Astrocyte of the spinal cord (primary cell): ENCODE results near the gene HOMEZ.

Experiments used
- DNase-seq: peaks from one replicate; pipeline ENCODE4 v3.0.0; 2011; ENCODE audit warnings: low read depth, low spot score
- H3K4me3 ChIP-seq: 2 replicates; pipeline ENCODE4 v1.5.1; 2011; ENCODE audit warnings: low read depth, mild to moderate bottlenecking, low read length, moderate library complexity
- in situ Hi-C: cut with HindIII; loops from 2 replicates; pipeline ENCODE4 v1.10.0; 2017; ENCODE audit warnings: low sequenced_read_pairs
- TF ChIP-seq, protein P1 (sequence below): IDR thresholded peaks from 2 replicates; pipeline ENCODE4 v1.5.1; 2012; ENCODE audit warnings: low read depth, mild to moderate bottlenecking, low read length, inconsistent platforms

Gene HOMEZ

GRCh38 chr14:23324455-23324846 is 38.5 kb upstream of the HOMEZ start:
- TF ChIP-seq, protein P1, sequence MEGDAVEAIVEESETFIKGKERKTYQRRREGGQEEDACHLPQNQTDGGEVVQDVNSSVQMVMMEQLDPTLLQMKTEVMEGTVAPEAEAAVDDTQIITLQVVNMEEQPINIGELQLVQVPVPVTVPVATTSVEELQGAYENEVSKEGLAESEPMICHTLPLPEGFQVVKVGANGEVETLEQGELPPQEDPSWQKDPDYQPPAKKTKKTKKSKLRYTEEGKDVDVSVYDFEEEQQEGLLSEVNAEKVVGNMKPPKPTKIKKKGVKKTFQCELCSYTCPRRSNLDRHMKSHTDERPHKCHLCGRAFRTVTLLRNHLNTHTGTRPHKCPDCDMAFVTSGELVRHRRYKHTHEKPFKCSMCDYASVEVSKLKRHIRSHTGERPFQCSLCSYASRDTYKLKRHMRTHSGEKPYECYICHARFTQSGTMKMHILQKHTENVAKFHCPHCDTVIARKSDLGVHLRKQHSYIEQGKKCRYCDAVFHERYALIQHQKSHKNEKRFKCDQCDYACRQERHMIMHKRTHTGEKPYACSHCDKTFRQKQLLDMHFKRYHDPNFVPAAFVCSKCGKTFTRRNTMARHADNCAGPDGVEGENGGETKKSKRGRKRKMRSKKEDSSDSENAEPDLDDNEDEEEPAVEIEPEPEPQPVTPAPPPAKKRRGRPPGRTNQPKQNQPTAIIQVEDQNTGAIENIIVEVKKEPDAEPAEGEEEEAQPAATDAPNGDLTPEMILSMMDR: no peak
- in situ Hi-C loops: no loop called here
- no peak for DNase-seq
- H3K4me3 ChIP-seq: no peak overlapping the region

GRCh38 chr14:23323838-23324454 is 38.0 kb upstream of the HOMEZ start:
- TF ChIP-seq, protein P1: no peak
- no peak overlapping the region for H3K4me3 ChIP-seq
- DNase-seq: no peak
- in situ Hi-C loops: no loop called here

DNA sequence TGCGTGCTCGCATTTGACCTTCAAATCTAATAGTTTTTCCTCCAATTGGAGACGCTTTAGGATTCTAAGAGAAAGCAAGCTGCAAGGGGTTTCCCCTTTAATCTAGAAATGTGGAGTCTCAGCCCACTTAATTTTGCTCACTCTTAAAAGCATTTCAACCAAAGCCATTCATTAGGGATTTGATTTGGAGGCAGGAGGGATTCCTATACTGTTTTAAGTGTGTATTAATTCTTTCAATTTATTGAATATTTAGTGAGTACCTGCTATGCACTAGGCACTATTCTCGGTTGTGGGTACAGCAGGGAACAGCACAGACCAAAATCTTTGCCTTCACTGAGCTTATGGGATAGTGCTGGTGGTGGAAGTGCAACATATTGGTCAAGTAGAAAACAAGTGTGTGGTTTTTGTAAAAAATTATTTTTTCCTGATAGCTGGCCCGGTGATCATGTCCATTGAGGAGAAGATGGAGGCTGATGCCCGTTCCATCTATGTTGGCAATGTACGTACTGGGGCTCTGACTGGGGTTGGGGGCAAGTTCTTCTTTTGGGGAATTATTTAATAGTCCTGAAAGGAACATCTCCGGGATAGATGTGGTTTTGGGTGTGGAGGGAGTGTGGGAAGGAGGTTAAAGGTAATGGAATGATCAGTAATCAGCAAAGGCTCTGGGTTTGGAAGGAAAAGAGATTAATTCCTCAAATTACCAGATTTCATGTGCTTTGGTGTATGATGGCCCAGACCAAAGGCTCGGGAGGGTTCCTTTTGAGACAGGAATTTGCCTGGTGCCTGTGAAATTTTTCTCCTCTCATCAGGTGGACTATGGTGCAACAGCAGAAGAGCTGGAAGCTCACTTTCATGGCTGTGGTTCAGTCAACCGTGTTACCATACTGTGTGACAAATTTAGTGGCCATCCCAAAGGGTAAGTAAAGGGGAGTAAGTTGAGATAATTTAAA is 36.9 kb upstream of the HOMEZ start:
- TF ChIP-seq, protein P1: no peak
- peak overlapping the region; percentile 84 for H3K4me3 ChIP-seq
- in situ Hi-C loops: no loop called here
- no peak for DNase-seq

DNA sequence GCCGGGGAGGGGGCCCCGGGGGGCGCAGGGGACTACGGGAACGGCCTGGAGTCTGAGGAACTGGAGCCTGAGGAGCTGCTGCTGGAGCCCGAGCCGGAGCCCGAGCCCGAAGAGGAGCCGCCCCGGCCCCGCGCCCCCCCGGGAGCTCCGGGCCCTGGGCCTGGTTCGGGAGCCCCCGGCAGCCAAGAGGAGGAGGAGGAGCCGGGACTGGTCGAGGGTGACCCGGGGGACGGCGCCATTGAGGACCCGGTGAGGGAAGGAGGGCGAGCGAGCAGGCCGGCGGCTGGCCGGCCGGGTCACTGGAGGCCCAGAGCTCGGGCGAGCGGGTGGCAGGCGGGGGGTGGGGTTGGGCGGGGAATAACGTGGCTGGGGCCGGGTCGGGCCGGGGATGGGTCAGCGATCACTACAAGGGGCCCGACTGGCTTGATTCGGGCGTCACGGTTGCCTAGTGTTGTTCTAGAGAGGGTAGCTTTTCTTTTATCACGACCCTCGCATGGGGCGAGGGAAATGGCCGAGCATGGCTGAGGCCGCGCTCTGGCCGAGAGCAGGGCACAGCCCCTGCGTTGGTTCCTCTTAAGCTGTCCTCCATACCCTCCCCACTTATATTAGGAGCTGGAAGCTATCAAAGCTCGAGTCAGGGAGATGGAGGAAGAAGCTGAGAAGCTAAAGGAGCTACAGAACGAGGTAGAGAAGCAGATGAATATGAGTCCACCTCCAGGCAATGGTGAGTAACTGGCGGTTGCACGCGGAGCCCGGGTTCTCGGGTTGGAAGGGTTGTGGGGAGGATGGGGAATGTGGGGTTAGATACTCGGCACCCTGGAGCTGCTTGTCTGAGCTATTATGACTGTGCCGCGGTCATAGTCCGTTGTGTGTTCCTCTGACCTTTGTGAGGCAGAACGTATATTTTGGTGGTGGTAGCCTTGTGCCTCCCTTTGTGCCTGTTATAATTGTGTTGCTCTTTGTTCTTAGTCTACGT is 35.9 kb upstream of the HOMEZ start:
- peak overlapping the region; percentile 84 for H3K4me3 ChIP-seq
- peak; percentile 50 for DNase-seq
- in situ Hi-C loops: no loop called here
- TF ChIP-seq, protein P1: no peak

DNA sequence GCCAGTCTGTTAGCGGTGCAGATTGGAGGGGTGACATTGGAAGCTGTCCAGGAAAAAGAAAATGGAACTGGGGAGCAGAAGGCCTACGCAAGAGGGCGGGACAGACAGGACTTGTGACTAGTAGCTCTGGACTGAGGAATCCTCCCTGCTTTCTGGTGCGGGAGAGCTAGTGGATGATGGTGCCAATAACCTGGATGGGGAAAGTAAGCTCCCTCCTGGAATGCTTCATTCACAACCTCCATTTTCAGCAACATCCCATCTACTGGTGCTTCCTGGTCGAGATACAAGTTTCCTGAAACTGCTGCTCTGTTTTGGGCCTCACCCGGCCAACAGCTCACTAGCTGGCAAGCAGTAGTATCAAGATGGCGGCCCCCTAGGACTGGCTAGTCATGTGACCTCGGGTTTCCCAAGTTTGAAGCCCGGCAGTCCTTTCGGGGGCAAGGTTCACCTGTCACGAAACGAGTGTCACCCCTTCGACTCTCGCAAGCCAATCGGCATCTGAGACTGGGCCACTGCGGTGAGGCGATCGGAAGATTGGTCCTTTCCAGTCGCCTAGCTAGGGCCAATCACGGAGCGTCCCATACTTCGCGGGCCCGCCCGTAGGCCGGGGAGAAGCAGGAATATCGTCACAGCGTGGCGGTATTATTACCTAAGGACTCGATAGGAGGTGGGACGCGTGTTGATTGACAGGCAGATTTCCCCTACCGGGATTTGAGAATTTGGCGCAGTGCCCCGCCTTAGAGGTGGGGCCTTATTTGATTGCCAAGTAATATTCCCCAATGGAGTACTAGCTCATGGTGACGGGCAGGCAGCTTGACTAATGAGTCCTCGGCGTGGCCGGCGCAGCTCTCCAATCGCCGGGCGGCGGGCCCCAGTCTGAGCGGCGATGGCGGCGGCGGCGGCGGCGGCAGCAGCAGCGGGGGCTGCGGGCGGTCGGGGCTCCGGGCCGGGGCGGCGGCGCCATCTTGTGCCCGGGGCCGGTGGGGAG is 34.9 kb upstream of the HOMEZ start, which contains the start of gene PABPN1:
PABPN1 (plus strand) TSS at position 874 of the 988 bp plus-strand sequence; CDS start at position 887, 13 bp downstream.
- TF ChIP-seq, protein P1: no peak
- in situ Hi-C loops: no loop called here
- H3K4me3 ChIP-seq: peak within 1 kb of the TSS; percentile 84
- DNase-seq: peak; percentile 100
